Aorta (tissue), 5 donors: ENCODE results near the gene TMEM45B. TPM values are rescaled to one million over a fixed set of nuclear protein-coding genes. Genes with fewer than 3 reads are reported as not detected.
"Not testable (repeated sequence)": the region's sequence is repeated elsewhere in the genome, so short reads cannot be mapped to it uniquely, and the experiment has no call there.

Experiments used
- ATAC-seq: fragments of 200-7000 bp; cut with Tn5 transposase; one replicate; pipeline ENCODE4 v1.9.1; 2022; ENCODE audit warnings: moderate library complexity; ENCODE audit not compliant: low FRiP score
- DNase-seq, 2 donors: peaks; one replicate each; pipeline ENCODE4 v3.0.0-alpha.2; 2020
- H3K27ac ChIP-seq, 2 donors: one replicate each; pipeline ENCODE4 v1.5.1; 2013; ENCODE audit warnings: low read length in 2 of 2, mild to moderate bottlenecking in 2 of 2, moderate library complexity in 2 of 2, control low read depth in 1 of 2, inconsistent platforms in 1 of 2, low read depth in 1 of 2
- H3K27me3 ChIP-seq, 2 donors: one replicate each; pipeline ENCODE4 v1.6.1; 2013; ENCODE audit warnings: control low read depth in 1 of 2, low read length in 1 of 2, mild to moderate bottlenecking in 1 of 2, moderate library complexity in 1 of 2; ENCODE audit not compliant: insufficient read depth in 2 of 2, control insufficient read depth in 1 of 2
- H3K36me3 ChIP-seq, 2 donors: one replicate each; pipeline ENCODE4 v1.6.1; 2013; ENCODE audit warnings: control low read depth in 1 of 2, low read length in 1 of 2, mild to moderate bottlenecking in 1 of 2; ENCODE audit not compliant: insufficient read depth in 2 of 2, control insufficient read depth in 1 of 2
- H3K4me1 ChIP-seq, 2 donors: one replicate each; pipeline ENCODE4 v1.6.1; 2013; ENCODE audit warnings: low read length in 2 of 2, control low read depth in 1 of 2, mild to moderate bottlenecking in 1 of 2, moderate library complexity in 1 of 2; ENCODE audit not compliant: insufficient read depth in 2 of 2, control insufficient read depth in 1 of 2
- H3K4me3 ChIP-seq, 2 donors: one replicate each; pipeline ENCODE4 v1.5.1; 2013; ENCODE audit warnings: low read length in 2 of 2, control low read depth in 1 of 2, mild to moderate bottlenecking in 1 of 2
- H3K9me3 ChIP-seq: one replicate; pipeline ENCODE4 v1.6.1; 2013; ENCODE audit warnings: mild to moderate bottlenecking, low read length; ENCODE audit not compliant: control insufficient read depth
- WGBS, 2 donors: extraction: QIAGEN DNeasy Blood & Tissue Kit; methylation state at CpG; one replicate each; pipeline ENCODE4 v1.1.7; 2013; 5-methylcytosine and 5-hydroxymethylcytosine counted together
- intact Hi-C, 2 donors: fragments of 100-400 bp; cut with DNase I; formaldehyde crosslinking; loops; one replicate each; pipeline versions ENCODE4 v1.14.2 to v1.15.0; 2022
- polyA plus RNA-seq, 2 donors: library from polyadenylated mRNA; stranded (reverse); fragments of 200-250 nt; gene quantifications; one replicate each; pipeline ENCODE4 v1.2.3, GENCODE V29; 2013
- total RNA-seq, 2 donors: library from RNA; stranded (reverse); fragmentation: NEBNext Ultra II Directional; extraction: Animal tissue kit (Norgen Biotek cat#: 25700); gene quantifications; one replicate each; pipeline ENCODE4 v1.2.1, GENCODE V29; 2021
- donor health status: healthy with polysubstance abuse.
- donor health status: Bipolar disorder and iron deficiency.
- donor health status: DM: no; HTN: no; CAD: no.
- donor health status: DM: no; HTN: no; CAD: no.
- donor health status: DM: yes; HTN: yes; CAD: no.

The TMEM45B gene
- total and polyA plus RNA-seq, 4 donors: 0.19 to 10.0 (median 0.72) TPM; not detected in 1

GRCh38 chr11:129866311-129866710 lies 50.7 kb downstream of the TMEM45B start:
- WGBS, 2 donors: 76 to 82% methylated on average over 3 of the region's 3 CpGs

GRCh38 chr11:129868626-129869025 lies 53.0 kb downstream of the TMEM45B start:
- WGBS, 2 donors: 88 to 89% methylated on average over 16 of the region's 16 CpGs
- H3K27me3 ChIP-seq, H3K27ac ChIP-seq, H3K9me3 ChIP-seq, H3K4me1 ChIP-seq, DNase-seq, H3K4me3 ChIP-seq, ATAC-seq, intact Hi-C loops: not testable (repeated sequence)
- peaks cover 9 to 37% of the 10 kb centered on the region in 2 donors for H3K36me3 ChIP-seq

More at GRCh38 chr11:129866311-129866710, 50.7 kb downstream of the TMEM45B start:
- Histone ChIP-seq H3K4me3 (no peak overlapping the region), H3K9me3 (no peaks in the 10 kb centered on the region), H3K36me3 (peaks cover 7 to 29% of the 10 kb centered on the region in 2 donors), H3K4me1 (no peaks in the 10 kb centered on the region), H3K27ac (no peak overlapping the region), H3K27me3 (no peaks in the 10 kb centered on the region)
- intact Hi-C loops: no loop called here
- no peak for ATAC-seq
- DNase-seq: no peak

- WGBS, 2 donors: 78 to 80% methylated on average over 7 of the region's 7 CpGs
- Histone ChIP-seq H3K27ac (no peak overlapping the region), H3K4me3 (no peak overlapping the region), H3K9me3 (no peaks in the 10 kb centered on the region), H3K4me1 (no peaks in the 10 kb centered on the region), H3K27me3 (no peaks in the 10 kb centered on the region), H3K36me3 (peaks cover 8 to 29% of the 10 kb centered on the region in 2 donors)
- no peak for DNase-seq
- no peak for ATAC-seq
- intact Hi-C loops: no loop called here
These were observed 56.3 kb downstream of the TMEM45B start for GRCh38 chr11:129871914-129872313.

GRCh38 chr11:129880311-129880710 lies 64.7 kb downstream of the TMEM45B start:
- Histone ChIP-seq H3K27me3 (no peaks in the 10 kb centered on the region), H3K36me3 (peaks cover 20 to 31% of the 10 kb centered on the region in 2 donors), H3K9me3 (no peaks in the 10 kb centered on the region), H3K4me1 (no peaks in the 10 kb centered on the region), H3K4me3 (no peak overlapping the region), H3K27ac (no peak overlapping the region)
- intact Hi-C loops: no loop called here
- DNase-seq (no peak), ATAC-seq (no peak)
- 89 to 92% methylated on average over 3 of the region's 3 CpGs for WGBS, 2 donors

- Histone ChIP-seq H3K27ac (no peak overlapping the region), H3K27me3 (no peaks in the 10 kb centered on the region), H3K9me3 (no peaks in the 10 kb centered on the region), H3K4me1 (no peaks in the 10 kb centered on the region), H3K4me3 (no peak overlapping the region), H3K36me3 (peaks cover 20 to 28% of the 10 kb centered on the region in 2 donors)
- 66 to 71% methylated on average over 9 of the region's 9 CpGs for WGBS, 2 donors
- intact Hi-C loops: no loop called here
- DNase-seq: no peak
- ATAC-seq: no peak
These were observed 66.0 kb downstream of the TMEM45B start for GRCh38 chr11:129881570-129882170.

- WGBS, 2 donors: 92 to 93% methylated on average over 8 of the region's 8 CpGs
- no peaks in the 10 kb centered on the region for H3K27me3 ChIP-seq
- H3K9me3 ChIP-seq: no peaks in the 10 kb centered on the region
- intact Hi-C loops: no loop called here
- H3K36me3 ChIP-seq: peaks cover 19 to 27% of the 10 kb centered on the region in 2 donors
- no peak for ATAC-seq
- no peak overlapping the region for H3K27ac ChIP-seq
- no peak for DNase-seq
- no peaks in the 10 kb centered on the region for H3K4me1 ChIP-seq
- no peak overlapping the region for H3K4me3 ChIP-seq
These were observed 68.9 kb downstream of the TMEM45B start for GRCh38 chr11:129884581-129884980.

- peaks cover 19 to 24% of the 10 kb centered on the region in 2 donors for H3K36me3 ChIP-seq
These were observed 69.7 kb downstream of the TMEM45B start for GRCh38 chr11:129885381-129885780.

GRCh38 chr11:129888451-129888850 lies 72.8 kb downstream of the TMEM45B start:
- DNase-seq (no peak), ATAC-seq (no peak)
- no peak overlapping the region for H3K4me3 ChIP-seq
- WGBS, 2 donors: 88% methylated on average over 5 of the region's 5 CpGs
- H3K27me3 ChIP-seq: no peaks in the 10 kb centered on the region
- H3K4me1 ChIP-seq: no peaks in the 10 kb centered on the region
- intact Hi-C loops: no loop called here
- peaks cover 14 to 21% of the 10 kb centered on the region in 2 donors for H3K36me3 ChIP-seq
- H3K27ac ChIP-seq: no peak overlapping the region
- no peaks in the 10 kb centered on the region for H3K9me3 ChIP-seq

More at GRCh38 chr11:129885381-129885780, 69.7 kb downstream of the TMEM45B start:
- intact Hi-C loops: no loop called here
- Histone ChIP-seq H3K27ac (no peak overlapping the region), H3K9me3 (no peaks in the 10 kb centered on the region), H3K4me3 (no peak overlapping the region), H3K4me1 (no peaks in the 10 kb centered on the region), H3K27me3 (no peaks in the 10 kb centered on the region)
- ATAC-seq (no peak), DNase-seq (no peak)
- 96% methylated on average over 12 of the region's 12 CpGs for WGBS, 2 donors
